ENCODE data around the gene ZNF646. TPM values are rescaled to one million over a fixed set of nuclear protein-coding genes. Genes with fewer than 3 reads are reported as not detected.

ZNF646 gene
- total RNA-seq, 1 donor from 2014 or later: 17.2 TPM

DNA sequence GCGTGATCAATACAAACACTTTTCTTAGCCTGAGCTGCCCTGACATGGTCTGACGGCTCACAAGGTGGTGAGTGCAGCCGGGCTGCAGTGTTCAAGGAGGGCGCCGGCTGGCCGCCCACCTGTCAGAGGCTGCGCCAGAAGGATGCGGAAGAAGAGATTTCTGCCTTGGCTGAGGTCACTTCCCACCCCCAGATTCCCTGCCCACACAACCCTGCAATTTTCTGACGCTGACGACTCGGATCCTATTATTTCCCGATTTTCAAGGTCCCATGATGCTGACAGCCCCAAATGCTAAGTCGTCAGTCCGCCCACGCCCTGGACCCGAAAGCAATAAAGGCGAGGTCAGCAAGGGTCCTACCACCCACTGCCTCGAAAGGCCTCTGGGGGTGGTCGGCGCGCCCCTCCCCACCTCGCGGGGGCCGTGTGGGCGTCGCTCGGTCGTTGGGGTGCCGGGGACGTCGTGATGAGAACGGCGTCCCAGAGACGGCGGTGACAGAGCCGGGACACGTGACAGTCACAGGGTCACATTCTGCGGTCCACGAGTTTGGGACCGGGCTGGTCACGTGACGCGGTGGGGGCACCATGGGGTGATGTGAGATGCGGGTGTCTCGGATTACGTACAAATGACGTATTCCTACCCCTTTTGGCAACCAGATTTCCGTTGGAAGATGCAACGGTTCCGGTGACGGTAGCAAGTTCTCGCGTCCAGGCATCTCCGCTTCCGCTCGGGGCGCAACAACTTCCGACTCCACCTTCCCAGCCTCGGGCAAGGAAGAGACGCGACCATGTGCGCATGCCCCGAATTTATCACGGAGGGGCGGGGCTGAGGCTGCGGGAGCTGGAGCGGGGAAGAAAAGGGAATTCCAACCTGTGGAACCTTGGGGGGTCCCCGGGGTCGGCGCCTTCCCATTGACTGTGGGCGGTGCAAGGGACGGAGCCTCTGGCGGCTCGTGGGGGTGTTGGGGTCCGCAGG lies 41.2 kb upstream of the ZNF646 start, which contains the start of gene STX4:
Gene STX4, plus strand, starts transcription at position 823 of the 973 bp plus-strand sequence. CDS start 248 bp downstream, outside the sequence.
- peaks cover 8% of the 10 kb centered on the region for H3K36me3 Mint-ChIP-seq (ENCODE audit: low read depth, unreplicated experiment)
- Histone ChIP-seq H3K27me3 (ENCODE audit: insufficient read depth, low read length) (no peaks in the 10 kb centered on the region), H3K27ac (ENCODE audit: low read depth, low read length) (peak within 1 kb of the TSS; percentile 94), H3K9ac (ENCODE audit: low read length) (peak within 1 kb of the TSS; percentile 92), H3K4me3 (ENCODE audit: insufficient read depth, low read depth, low read length) (peak within 1 kb of the TSS; percentile 93), H3K4me1 (ENCODE audit: insufficient read depth, low read length) (peaks cover 12% of the 10 kb centered on the region), H4K20me1 (ENCODE audit: insufficient read depth, low read length) (peaks cover 19% of the 10 kb centered on the region), H3K36me3 (ENCODE audit: insufficient read depth, low read length) (peaks cover 3% of the 10 kb centered on the region), H3K4me2 (ENCODE audit: low read length) (peak within 1 kb of the TSS; percentile 95), H3K9me3 (ENCODE audit: insufficient read depth, low read depth, low read length) (no peaks in the 10 kb centered on the region), H3K79me2 (ENCODE audit: insufficient read depth, low read length) (peaks cover 24% of the 10 kb centered on the region), H2AFZ (ENCODE audit: low read depth, low read length) (peak within 1 kb of the TSS; percentile 93)
- no peaks in the 10 kb centered on the region for H3K27me3 Mint-ChIP-seq (ENCODE audit: low read depth, unreplicated experiment)
- peak; percentile 67 for FAIRE-seq
- TF ChIP-seq EZH2 (IDR thresholded peaks at IDR 0.05; ENCODE audit: insufficient read depth, low read length): no peak
- TF ChIP-seq, protein P1, sequence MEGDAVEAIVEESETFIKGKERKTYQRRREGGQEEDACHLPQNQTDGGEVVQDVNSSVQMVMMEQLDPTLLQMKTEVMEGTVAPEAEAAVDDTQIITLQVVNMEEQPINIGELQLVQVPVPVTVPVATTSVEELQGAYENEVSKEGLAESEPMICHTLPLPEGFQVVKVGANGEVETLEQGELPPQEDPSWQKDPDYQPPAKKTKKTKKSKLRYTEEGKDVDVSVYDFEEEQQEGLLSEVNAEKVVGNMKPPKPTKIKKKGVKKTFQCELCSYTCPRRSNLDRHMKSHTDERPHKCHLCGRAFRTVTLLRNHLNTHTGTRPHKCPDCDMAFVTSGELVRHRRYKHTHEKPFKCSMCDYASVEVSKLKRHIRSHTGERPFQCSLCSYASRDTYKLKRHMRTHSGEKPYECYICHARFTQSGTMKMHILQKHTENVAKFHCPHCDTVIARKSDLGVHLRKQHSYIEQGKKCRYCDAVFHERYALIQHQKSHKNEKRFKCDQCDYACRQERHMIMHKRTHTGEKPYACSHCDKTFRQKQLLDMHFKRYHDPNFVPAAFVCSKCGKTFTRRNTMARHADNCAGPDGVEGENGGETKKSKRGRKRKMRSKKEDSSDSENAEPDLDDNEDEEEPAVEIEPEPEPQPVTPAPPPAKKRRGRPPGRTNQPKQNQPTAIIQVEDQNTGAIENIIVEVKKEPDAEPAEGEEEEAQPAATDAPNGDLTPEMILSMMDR (IDR thresholded peaks at IDR 0.05; ENCODE audit: insufficient read depth, low read depth, low read length): no peak
- DNase-seq (ENCODE audit: low read depth): peak; percentile 96
- H3K27ac Mint-ChIP-seq (ENCODE audit: unreplicated experiment): peak within 1 kb of the TSS; percentile 95
- H3K9me3 Mint-ChIP-seq (ENCODE audit: unreplicated experiment): no peaks in the 10 kb centered on the region
- peak within 1 kb of the TSS; percentile 94 for H3K4me3 Mint-ChIP-seq (ENCODE audit: unreplicated experiment)
- H3K4me1 Mint-ChIP-seq (ENCODE audit: low read depth, unreplicated experiment): peaks cover 18% of the 10 kb centered on the region

DNA sequence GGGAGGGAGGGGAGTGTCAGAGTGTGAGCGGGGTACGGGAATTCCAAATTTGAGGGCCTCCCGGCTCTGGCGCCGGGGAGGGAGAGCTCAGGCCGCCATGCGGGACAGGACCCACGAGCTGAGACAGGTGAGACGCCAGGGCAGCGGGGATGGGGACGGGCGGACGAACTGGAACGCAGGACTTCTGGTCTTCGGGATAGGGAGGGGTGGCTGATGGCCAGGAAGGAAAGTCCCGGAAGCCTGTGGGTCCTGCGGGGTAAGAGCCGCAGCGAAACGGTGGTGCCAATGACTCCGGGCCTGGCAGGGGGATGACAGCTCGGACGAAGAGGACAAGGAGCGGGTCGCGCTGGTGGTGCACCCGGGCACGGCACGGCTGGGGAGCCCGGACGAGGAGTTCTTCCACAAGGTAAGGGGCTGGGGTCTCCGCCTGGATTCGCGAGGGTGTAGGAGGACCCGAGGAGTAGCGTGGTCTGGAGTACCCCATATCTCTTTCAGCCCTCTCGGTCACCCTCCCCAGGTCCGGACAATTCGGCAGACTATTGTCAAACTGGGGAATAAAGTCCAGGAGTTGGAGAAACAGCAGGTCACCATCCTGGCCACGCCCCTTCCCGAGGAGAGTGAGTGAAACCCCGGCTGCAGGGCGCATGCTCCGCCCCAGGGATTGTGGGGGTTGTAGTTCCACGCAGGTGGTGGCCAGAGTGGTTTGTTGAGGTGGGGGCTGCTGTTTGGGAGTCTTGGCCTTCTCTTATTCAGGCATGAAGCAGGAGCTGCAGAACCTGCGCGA lies 40.3 kb upstream of the ZNF646 start:
- Histone ChIP-seq H3K4me1 (ENCODE audit: insufficient read depth, low read length) (peaks cover 12% of the 10 kb centered on the region), H3K27ac (ENCODE audit: low read depth, low read length) (peak overlapping the region; percentile 94), H3K4me2 (ENCODE audit: low read length) (peak overlapping the region; percentile 95), H3K4me3 (ENCODE audit: insufficient read depth, low read depth, low read length) (peak overlapping the region; percentile 93), H3K36me3 (ENCODE audit: insufficient read depth, low read length) (peaks cover 3% of the 10 kb centered on the region), H2AFZ (ENCODE audit: low read depth, low read length) (peak overlapping the region; percentile 73), H3K9me3 (ENCODE audit: insufficient read depth, low read depth, low read length) (no peaks in the 10 kb centered on the region), H3K27me3 (ENCODE audit: insufficient read depth, low read length) (no peaks in the 10 kb centered on the region), H3K9ac (ENCODE audit: low read length) (peak overlapping the region; percentile 92), H4K20me1 (ENCODE audit: insufficient read depth, low read length) (peaks cover 19% of the 10 kb centered on the region), H3K79me2 (ENCODE audit: insufficient read depth, low read length) (peaks cover 24% of the 10 kb centered on the region)
- Mint-ChIP-seq H3K4me1 (ENCODE audit: low read depth, unreplicated experiment) (peaks cover 18% of the 10 kb centered on the region), H3K27ac (ENCODE audit: unreplicated experiment) (peak overlapping the region; percentile 95), H3K27me3 (ENCODE audit: low read depth, unreplicated experiment) (no peaks in the 10 kb centered on the region), H3K4me3 (ENCODE audit: unreplicated experiment) (peak overlapping the region; percentile 94), H3K36me3 (ENCODE audit: low read depth, unreplicated experiment) (peaks cover 11% of the 10 kb centered on the region), H3K9me3 (ENCODE audit: unreplicated experiment) (no peaks in the 10 kb centered on the region)
- no peak for FAIRE-seq
- DNase-seq (ENCODE audit: low read depth): peak; percentile 43
- no peak for TF ChIP-seq EZH2 (IDR thresholded peaks at IDR 0.05; ENCODE audit: insufficient read depth, low read length)
- TF ChIP-seq, protein P1 (IDR thresholded peaks at IDR 0.05; ENCODE audit: insufficient read depth, low read depth, low read length): no peak
